Stimulated activated effector memory CD8-positive, alpha-beta T cell treated with anti-CD3 and anti-CD28 coated beads, Interleukin-12 subunit alpha, Interleukin-12 subunit beta, amount 100 ng/mL, for 72 hours (primary cell): Measurements from ENCODE around the gene FAF1.
"Not testable (repeated sequence)": the region's sequence is repeated elsewhere in the genome, so short reads cannot be mapped to it uniquely, and the experiment has no call there.

Source experiments
- ATAC-seq: fragments of 150-1000 bp; cut with Tn5 transposase; 2 replicates; pipeline ENCODE4 v1.10.0; 2021
- DNase-seq, 2 donors: peaks; one replicate each; pipeline ENCODE4 v3.0.0; 2021 to 2022; ENCODE audit warnings: low spot score in 2 of 2
- H3K27ac Mint-ChIP-seq: one replicate; pipeline ENCODE4 v1.8.0; 2022; ENCODE audit warnings: mild to moderate bottlenecking, mixed read lengths
- H3K36me3 Mint-ChIP-seq: one replicate; pipeline ENCODE4 v1.8.0; 2022; ENCODE audit warnings: mild to moderate bottlenecking, mixed read lengths
- H3K4me1 Mint-ChIP-seq: one replicate; pipeline ENCODE4 v1.8.0; 2022; ENCODE audit warnings: mixed read lengths
- H3K4me3 Mint-ChIP-seq: one replicate; pipeline ENCODE4 v1.8.0; 2022; ENCODE audit warnings: mild to moderate bottlenecking, mixed read lengths
- H3K9me3 Mint-ChIP-seq: one replicate; pipeline ENCODE4 v1.8.0; 2022; ENCODE audit warnings: mixed read lengths

The FAF1 gene

DNA sequence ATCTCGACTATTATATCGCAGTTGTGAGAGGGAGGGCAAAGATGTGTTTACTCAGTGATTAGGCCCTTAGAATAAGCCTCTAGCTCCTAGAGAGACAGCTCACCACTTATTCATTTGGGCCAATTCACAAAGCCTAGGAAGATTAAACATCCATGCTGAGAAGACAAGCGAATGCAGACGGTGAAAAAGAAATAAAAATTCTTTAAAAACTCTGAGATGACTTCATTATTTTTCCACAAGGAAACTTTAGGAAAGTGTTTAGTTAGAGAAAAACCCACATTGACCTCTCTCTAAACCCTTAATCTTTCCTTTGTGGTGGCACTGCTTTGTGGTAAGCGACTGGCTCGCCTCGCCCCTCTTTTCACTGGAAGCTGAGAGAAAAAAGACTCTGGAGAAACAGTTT, 390.0 kb downstream of the FAF1 start:
- ATAC-seq (no peak), DNase-seq (no peak)
- H3K4me1 Mint-ChIP-seq, result no peaks in the 10 kb centered on the region
- no peak overlapping the region for H3K4me3 Mint-ChIP-seq
- H3K36me3 Mint-ChIP-seq, result peaks cover 26% of the 10 kb centered on the region
- no peak overlapping the region for H3K27ac Mint-ChIP-seq
- H3K9me3 Mint-ChIP-seq, result no peaks in the 10 kb centered on the region

DNA sequence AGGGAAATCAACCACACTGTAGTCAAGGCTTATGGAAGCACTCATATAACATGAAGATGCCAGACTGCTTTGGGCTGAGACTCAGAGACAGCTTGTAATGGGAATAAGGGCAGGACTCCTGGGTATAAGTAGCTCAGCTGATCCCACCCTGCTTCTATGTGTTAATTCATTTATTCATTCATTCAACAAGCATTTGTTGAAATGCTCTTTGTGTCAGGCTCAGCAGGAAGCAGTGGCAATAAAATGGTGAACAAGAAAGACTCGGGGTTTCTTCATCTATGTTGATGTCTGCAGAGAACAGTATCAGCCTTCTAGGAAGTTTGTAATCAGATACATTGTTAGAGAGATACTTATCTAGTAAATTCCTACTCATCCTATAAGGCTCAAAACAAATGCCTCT, 391.3 kb downstream of the FAF1 start:
- H3K27ac Mint-ChIP-seq, result no peak overlapping the region
- no peaks in the 10 kb centered on the region for H3K4me1 Mint-ChIP-seq
- no peaks in the 10 kb centered on the region for H3K9me3 Mint-ChIP-seq
- peaks cover 31% of the 10 kb centered on the region for H3K36me3 Mint-ChIP-seq
- no peak overlapping the region for H3K4me3 Mint-ChIP-seq
- ATAC-seq (no peak), DNase-seq (no peak)

DNA sequence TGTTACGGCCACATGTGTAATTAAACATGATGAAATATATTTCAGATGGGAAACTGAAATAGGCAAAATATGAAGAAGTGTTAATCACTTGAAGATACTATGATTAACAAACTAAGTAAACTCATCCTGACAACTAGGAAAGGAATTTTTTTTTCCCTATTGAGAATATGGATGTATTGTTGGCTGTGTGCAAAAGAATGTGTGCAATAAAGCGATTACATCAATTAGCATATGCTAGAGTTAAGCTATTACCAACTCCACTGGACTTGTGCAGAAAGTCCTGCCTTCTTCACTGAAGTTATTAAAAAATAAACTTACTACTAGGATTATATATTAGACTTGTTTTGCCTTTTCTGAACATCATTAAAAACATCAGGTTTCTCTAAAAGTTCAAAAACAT, 393.7 kb downstream of the FAF1 start:
- H3K36me3 Mint-ChIP-seq, result peaks cover 24% of the 10 kb centered on the region
- DNase-seq, result no peak

DNA sequence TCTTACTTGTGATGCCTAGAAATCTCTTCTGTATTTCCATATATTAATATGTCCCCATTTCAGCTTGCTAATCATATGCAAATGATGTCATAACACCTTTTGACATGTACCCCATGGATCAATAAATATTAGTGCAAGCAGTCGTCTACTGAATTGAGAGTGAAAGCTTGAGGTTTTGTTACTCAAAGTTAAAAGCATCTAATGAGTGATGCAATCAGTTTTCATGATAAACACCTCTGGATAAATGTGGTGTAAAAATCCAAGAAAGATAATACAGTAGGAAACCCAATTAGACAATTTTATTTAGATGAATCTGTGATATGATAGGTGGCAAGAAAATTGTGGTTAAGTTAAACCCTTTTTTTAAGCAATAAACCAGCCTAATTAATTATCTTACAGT, 395.6 kb downstream of the FAF1 start:
- ATAC-seq (no peak), DNase-seq (no peak)
- H3K4me3 Mint-ChIP-seq, result no peak overlapping the region
- H3K4me1 Mint-ChIP-seq, result no peaks in the 10 kb centered on the region
- peaks cover 24% of the 10 kb centered on the region for H3K36me3 Mint-ChIP-seq
- no peak overlapping the region for H3K27ac Mint-ChIP-seq
- H3K9me3 Mint-ChIP-seq, result no peaks in the 10 kb centered on the region

More for the DNA sequence above, 393.7 kb downstream of the FAF1 start:
- Mint-ChIP-seq H3K4me3 (no peak overlapping the region), H3K9me3 (no peaks in the 10 kb centered on the region), H3K4me1 (no peaks in the 10 kb centered on the region), H3K27ac (no peak overlapping the region)
- no peak for ATAC-seq

DNA sequence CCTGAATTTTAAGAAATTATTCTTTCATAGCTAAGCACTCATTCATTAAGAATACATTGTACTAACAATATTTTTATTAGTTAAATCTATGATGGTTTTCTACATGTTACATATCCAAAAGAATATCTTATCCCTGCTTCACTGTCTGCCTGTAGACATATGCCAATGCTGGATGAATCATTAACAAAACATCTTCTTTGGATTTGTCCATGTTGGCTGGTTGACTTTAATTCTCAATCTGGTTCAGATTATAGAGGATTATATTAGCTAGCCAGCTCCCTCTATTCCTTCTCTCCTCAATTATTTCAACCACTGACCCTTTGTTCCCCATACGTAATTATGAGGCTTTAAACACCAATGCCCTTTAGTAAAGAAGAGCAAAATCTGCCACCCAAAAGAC, 398.0 kb downstream of the FAF1 start:
- DNase-seq, result no peak
- Mint-ChIP-seq H3K4me1 (no peaks in the 10 kb centered on the region), H3K9me3 (no peaks in the 10 kb centered on the region), H3K4me3 (no peak overlapping the region), H3K27ac (no peak overlapping the region), H3K36me3 (peaks cover 24% of the 10 kb centered on the region)
- no peak for ATAC-seq

DNA sequence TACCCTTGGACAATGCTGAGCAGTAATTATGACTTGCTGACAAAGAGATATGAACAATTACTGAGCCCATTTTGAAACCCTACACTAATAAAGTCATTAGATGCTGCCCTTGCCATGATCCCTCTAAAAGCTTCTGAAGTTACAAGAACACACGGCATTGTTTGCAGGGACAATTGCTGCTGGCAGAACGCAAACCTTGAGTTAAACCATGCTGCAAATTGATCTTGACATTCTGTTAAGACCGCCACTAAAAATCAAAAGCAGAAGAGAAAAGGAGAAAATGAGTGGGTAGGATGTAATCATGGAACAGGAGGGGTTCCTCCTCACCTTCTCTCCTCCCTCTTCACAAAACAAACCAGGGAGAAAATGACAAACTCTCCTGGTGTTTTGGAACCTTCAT, 400.6 kb downstream of the FAF1 start:
- ATAC-seq (no peak), DNase-seq (no peak)
- H3K27ac Mint-ChIP-seq, result no peak overlapping the region
- H3K4me3 Mint-ChIP-seq, result no peak overlapping the region
- H3K36me3 Mint-ChIP-seq, result peaks cover 8% of the 10 kb centered on the region
- H3K4me1 Mint-ChIP-seq, result no peaks in the 10 kb centered on the region
- H3K9me3 Mint-ChIP-seq, result no peaks in the 10 kb centered on the region

DNA sequence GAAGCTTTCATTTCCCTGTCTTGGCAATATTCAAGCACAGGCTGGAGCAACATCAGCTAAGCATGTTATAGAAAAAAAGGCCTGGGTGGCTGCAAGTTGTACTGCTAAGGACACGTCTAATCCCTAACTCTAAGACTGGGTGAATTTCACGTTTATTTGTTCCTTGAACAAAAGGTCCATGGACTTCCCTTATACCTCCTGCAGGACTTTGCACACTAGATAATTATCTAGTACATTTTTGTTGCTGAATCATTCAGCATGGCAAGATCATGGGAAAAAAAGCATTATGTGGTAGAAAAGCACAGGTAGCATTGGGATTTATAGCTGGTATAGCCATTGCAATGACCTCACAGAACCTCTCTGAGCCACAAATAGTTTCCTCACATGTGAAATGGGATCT, 406.1 kb downstream of the FAF1 start:
- Mint-ChIP-seq H3K4me1 (no peaks in the 10 kb centered on the region), H3K36me3 (peaks cover 5% of the 10 kb centered on the region), H3K9me3 (no peaks in the 10 kb centered on the region), H3K4me3 (no peak overlapping the region), H3K27ac (no peak overlapping the region)
- ATAC-seq, result no peak
- DNase-seq, result no peak

DNA sequence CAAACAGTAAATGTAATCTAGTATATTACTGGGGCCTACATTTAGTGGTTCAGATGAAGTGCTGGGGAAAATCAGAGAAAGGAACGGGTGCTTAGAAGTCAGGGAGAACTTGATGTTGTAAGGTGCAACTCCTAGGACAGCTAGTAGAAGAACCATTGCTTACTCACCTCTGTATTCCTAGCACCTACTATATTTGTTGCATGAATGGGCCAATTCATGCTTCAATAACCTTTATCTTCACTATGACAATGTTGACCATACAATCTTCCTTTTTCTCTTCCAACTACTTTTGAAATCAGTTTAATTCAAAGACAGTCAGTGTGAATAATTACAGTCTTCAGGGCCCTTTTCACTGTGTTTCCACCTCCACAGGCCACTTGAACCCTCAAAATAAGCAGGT, 411.8 kb downstream of the FAF1 start:
- no peak for ATAC-seq

DNA sequence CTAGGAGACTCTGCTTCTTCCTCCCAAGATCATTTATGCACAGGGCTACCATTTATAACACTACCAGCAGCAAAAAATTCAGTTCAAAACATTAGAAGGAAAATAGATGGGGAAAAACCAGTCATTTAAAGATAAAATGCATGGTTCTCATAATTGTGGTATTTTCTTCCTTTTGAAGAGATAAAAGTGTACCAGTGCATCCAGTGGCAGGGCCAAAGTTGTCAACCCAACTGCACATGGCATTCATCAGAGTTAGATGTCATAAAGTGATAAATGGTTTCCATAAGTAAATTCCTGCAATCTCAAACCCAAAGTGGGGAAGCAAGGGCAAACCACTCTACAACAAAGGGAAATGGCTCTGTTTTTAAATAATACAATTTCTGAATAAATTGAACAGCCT, 417.7 kb downstream of the FAF1 start:
- DNase-seq (no peak), ATAC-seq (no peak)
- no peak overlapping the region for H3K27ac Mint-ChIP-seq
- H3K4me3 Mint-ChIP-seq, result no peak overlapping the region
- H3K36me3 Mint-ChIP-seq, result no peaks in the 10 kb centered on the region
- no peaks in the 10 kb centered on the region for H3K4me1 Mint-ChIP-seq
- no peaks in the 10 kb centered on the region for H3K9me3 Mint-ChIP-seq

More for the DNA sequence above, 411.8 kb downstream of the FAF1 start:
- Mint-ChIP-seq H3K4me1 (no peaks in the 10 kb centered on the region), H3K4me3 (no peak overlapping the region), H3K27ac (no peak overlapping the region), H3K36me3 (no peaks in the 10 kb centered on the region), H3K9me3 (no peaks in the 10 kb centered on the region)
- no peak for DNase-seq

DNA sequence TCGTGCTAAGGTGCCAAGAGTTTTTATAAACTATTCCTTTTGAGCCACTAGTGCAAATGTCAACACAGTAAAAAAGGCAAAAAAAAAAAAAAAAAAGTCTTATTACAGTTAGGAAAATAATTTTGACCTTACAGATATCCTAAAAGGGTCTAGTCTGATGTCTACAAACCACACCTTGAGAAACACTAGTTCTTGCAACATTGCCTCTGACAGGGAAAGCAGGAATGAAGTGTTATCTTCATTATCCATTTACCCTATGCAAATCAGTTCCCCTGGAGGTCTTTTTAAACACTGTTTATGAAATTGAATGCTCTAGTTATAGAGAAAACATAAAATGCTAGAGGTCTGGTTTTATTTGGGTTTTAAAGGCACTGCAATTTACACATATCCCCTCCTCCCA, 421.6 kb downstream of the FAF1 start:
- ATAC-seq (no peak), DNase-seq (no peak)
- H3K9me3 Mint-ChIP-seq, result no peaks in the 10 kb centered on the region
- H3K4me3 Mint-ChIP-seq, result no peak overlapping the region
- no peaks in the 10 kb centered on the region for H3K4me1 Mint-ChIP-seq
- H3K27ac Mint-ChIP-seq, result no peak overlapping the region
- H3K36me3 Mint-ChIP-seq, result peaks cover 11% of the 10 kb centered on the region

DNA sequence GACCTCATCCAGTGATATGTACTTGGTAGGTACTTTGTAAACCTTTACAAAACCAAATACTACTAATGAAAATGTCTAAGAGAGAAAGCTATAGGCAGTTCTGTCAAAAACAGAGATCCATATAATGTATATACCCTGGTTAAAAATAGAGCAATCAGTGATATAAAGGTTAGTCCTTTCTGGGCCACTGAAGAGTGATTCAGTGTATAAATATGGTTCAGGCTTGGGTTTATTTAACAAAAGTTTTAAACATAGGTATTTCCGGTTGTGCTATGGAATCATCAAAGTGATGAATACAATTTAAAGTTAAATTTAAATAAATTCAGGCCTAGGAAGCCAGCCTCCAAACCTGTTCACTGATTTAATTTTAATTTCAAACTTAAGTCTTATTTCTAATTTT, 428.5 kb downstream of the FAF1 start:
- no peak overlapping the region for H3K27ac Mint-ChIP-seq
- H3K9me3 Mint-ChIP-seq, result no peaks in the 10 kb centered on the region
- no peak for DNase-seq
- no peak for ATAC-seq
- H3K36me3 Mint-ChIP-seq, result peaks cover 17% of the 10 kb centered on the region
- no peak overlapping the region for H3K4me3 Mint-ChIP-seq
- no peaks in the 10 kb centered on the region for H3K4me1 Mint-ChIP-seq

DNA sequence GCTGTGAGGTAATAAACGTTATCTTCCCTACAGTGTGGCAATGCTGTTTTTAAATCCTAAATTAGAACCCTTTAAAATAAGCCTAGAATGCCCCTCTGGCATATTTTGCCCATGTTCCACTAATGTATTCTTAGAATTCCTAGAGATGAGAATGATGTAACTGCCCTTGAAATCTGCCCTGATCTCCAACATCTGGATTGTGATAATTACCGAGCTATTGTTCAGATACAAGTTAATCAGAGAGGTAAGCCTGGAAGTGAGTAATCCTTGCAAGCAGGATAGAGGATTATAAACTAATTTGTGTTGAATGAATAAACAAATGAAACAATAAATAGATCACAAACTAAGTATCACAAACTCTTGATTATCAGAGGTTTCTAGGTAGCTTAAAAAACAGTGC, 429.0 kb downstream of the FAF1 start:
- no peak overlapping the region for H3K4me3 Mint-ChIP-seq
- DNase-seq (no peak), ATAC-seq (no peak)
- H3K36me3 Mint-ChIP-seq, result peaks cover 17% of the 10 kb centered on the region
- no peaks in the 10 kb centered on the region for H3K9me3 Mint-ChIP-seq
- H3K4me1 Mint-ChIP-seq, result no peaks in the 10 kb centered on the region
- H3K27ac Mint-ChIP-seq, result no peak overlapping the region

DNA sequence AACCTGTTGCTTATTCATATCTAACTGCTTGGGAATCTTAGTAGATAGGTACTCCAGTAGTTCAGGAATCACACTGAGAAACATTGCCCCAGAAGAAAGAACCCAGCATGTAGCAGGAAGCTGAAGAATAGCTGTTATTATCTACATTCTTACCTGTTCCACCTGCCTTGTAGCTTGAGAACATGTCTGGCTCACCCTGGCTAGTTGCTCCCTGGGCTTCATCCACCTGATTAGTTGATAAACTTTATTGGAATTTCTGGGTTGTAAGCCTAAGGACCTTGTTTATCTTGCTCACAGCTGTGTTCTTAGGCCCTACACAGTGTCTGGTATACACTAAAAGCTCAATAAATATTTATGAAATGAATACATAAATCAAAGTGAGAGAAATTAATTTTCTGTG, 430.6 kb downstream of the FAF1 start:
- no peaks in the 10 kb centered on the region for H3K9me3 Mint-ChIP-seq
- H3K27ac Mint-ChIP-seq, result no peak overlapping the region
- H3K36me3 Mint-ChIP-seq, result peaks cover 14% of the 10 kb centered on the region
- DNase-seq (no peak), ATAC-seq (no peak)
- no peak overlapping the region for H3K4me3 Mint-ChIP-seq
- H3K4me1 Mint-ChIP-seq, result no peaks in the 10 kb centered on the region

DNA sequence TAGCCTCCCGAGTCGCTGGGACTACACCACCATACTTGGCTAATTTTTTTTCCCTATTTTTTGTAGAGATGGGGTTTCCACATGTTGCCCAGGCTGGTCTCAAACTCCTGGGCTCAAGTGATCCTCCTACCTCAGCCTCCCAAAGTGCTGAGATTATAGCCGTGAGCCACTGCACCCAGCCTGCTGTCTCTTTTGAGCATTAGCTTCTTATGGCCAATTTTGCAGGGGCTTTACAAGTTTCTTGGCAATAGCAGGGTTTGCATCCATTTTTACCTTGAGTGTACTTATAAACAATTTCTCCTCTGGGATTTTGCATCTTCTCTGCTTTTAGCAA, 432.1 kb downstream of the FAF1 start:
- DNase-seq, H3K27ac Mint-ChIP-seq, ATAC-seq, H3K4me3 Mint-ChIP-seq, H3K4me1 Mint-ChIP-seq, H3K36me3 Mint-ChIP-seq, H3K9me3 Mint-ChIP-seq: not testable (repeated sequence)

DNA sequence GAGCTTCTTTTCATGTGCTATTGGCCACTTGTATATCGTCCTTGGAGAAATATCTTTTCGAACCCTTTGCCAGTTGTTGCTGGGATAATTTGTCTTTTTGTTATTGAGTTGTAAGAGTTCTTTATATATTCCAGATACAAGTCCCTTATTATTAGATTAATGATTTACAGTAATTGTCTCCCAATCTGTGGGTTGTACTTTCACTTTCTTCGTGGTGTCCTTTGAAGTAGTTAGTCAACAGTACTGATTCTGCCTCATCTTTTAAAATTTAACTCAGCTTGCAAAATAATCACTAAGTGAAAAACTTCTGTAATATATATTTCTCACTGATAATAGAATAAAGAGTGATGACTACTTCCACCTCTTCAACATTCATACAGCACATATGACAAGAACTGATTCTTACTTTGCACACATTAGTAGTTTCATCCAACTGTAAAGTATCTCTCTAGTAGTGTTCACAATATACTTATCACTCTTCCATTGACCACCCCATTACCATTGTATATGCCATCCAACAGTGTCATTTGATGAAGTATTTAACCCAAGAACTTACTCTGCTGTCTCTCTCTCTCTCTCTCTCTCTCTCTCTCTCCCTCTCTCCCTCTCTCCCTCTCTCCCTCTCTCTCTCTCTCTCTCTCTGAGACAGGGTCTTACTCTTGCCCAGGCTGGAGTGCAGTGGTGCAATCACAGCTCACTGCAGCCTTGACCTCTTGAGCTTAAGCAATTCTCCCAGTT, 432.6 kb downstream of the FAF1 start:
- Mint-ChIP-seq H3K4me1 (no peaks in the 10 kb centered on the region), H3K9me3 (peaks cover 3% of the 10 kb centered on the region), H3K27ac (no peak overlapping the region), H3K36me3 (peaks cover 10% of the 10 kb centered on the region), H3K4me3 (no peak overlapping the region)
- ATAC-seq (no peak), DNase-seq (no peak)

DNA sequence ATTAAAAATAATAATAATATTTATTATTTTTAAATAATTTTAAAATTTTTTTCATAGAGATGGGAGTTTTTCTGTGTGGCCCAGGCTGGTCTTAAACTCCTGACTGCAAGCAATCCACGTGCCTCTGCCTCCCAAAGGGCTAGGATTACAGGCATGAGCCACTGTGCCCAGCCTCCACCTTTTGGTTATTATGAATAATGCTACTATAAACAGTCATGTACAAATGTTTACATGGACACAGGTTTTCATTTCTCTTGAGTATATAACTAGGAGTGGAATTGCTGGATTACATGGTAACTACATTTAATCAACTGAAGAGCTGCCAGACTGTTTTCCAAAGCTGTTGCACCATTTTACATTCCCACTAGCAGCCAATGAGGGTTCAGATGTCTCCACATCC, 433.6 kb downstream of the FAF1 start:
- Mint-ChIP-seq H3K27ac (no peak overlapping the region), H3K4me3 (no peak overlapping the region), H3K9me3 (peaks cover 3% of the 10 kb centered on the region), H3K4me1 (no peaks in the 10 kb centered on the region), H3K36me3 (peaks cover 10% of the 10 kb centered on the region)
- no peak for DNase-seq
- ATAC-seq, result no peak

DNA sequence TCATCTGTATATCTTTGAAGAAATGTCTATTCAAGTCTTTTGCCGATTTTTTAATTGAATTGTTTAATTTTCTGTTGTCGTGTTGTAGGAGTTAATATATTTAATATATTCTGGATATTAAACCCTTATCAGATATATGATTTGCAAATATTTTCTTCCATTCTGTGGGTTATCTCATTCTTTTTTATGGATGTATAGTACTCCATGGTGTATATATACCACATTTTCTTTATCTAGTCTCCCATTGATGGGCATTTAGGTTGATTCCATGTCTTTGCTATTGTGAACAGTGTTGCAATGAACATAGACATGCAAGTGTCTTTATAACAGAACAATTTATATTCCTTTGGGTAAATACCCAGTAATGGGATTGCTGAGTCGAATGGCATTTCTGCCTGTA, 436.5 kb downstream of the FAF1 start:
- DNase-seq, result no peak
- H3K27ac Mint-ChIP-seq, result no peak overlapping the region
- ATAC-seq, result no peak
- no peak overlapping the region for H3K4me3 Mint-ChIP-seq
- peaks cover 3% of the 10 kb centered on the region for H3K9me3 Mint-ChIP-seq
- H3K4me1 Mint-ChIP-seq, result no peaks in the 10 kb centered on the region
- peaks cover 12% of the 10 kb centered on the region for H3K36me3 Mint-ChIP-seq
